Mucosa of descending colon (tissue), 3 donors: ENCODE measurements around the gene HOXD10. TPM values are rescaled to one million over a fixed set of nuclear protein-coding genes. Genes with fewer than 3 reads are reported as not detected.

Experiments
- ATAC-seq: fragments of 200-7000 bp; cut with Tn5 transposase; one replicate; pipeline ENCODE4 v1.9.1; 2020; ENCODE audit warnings: mild to moderate bottlenecking, moderate library complexity
- DNase-seq, 3 donors: peaks; one replicate each; pipeline ENCODE4 v3.0.0-alpha.2; 2020
- H3K36me3 ChIP-seq: fragments of 200-600 bp; one replicate; pipeline ENCODE4 v1.8.0; 2021; ENCODE audit warnings: low read depth, mild to moderate bottlenecking
- H3K4me1 ChIP-seq: fragments of 200-600 bp; one replicate; pipeline ENCODE4 v1.8.0; 2021; ENCODE audit warnings: low read depth, mild to moderate bottlenecking
- H3K4me3 ChIP-seq: fragments of 200-600 bp; one replicate; pipeline ENCODE4 v1.8.0; 2021; ENCODE audit warnings: mild to moderate bottlenecking
- H3K9me3 ChIP-seq: fragments of 200-600 bp; one replicate; pipeline ENCODE4 v1.8.0; 2021; ENCODE audit warnings: mild to moderate bottlenecking
- CTCF ChIP-seq: fragments of 200-600 bp; IDR thresholded peaks from one replicate; pipeline ENCODE4 v1.8.0; 2022; ENCODE audit warnings: antibody characterized with exemption, mild to moderate bottlenecking
- intact Hi-C, 2 donors: fragments of 100-400 bp; cut with DNase I in 1 of 2; cut with micrococcal nuclease in 1 of 2; formaldehyde crosslinking; loops; one replicate each; pipeline versions ENCODE4 v1.11.0 to v1.11.1; 2022; cut with DNase I, micrococcal nuclease
- total RNA-seq, 3 donors: library from RNA; stranded (reverse); fragmentation: NEBNext Ultra II Directional in 2 of 3; extraction: Animal tissue kit (Norgen Biotek cat#: 25700) in 2 of 3; gene quantifications; one replicate each; pipeline versions ENCODE4 v1.2.1 to v1.2.4, GENCODE V29; 2021 to 2023
- donor health status: DM: no; HTN: no; CAD: no; lungs with moderate emphysema.
- donor health status: DM: no; HTN: no; CAD: no.
- donor health status: DM: no; HTN: yes; CAD: no.

The HOXD10 gene
- total RNA-seq, 3 donors from 2014 or later: 1.8 to 4.1 (median 3.0) TPM

GRCh38 chr2:176135035-176135440 is 18.5 kb downstream of the HOXD10 start:
- DNase-seq (no peak), ATAC-seq (no peak)
- intact Hi-C loops: no loop called here
- Histone ChIP-seq H3K4me1 (no peaks in the 10 kb centered on the region), H3K9me3 (no peaks in the 10 kb centered on the region), H3K4me3 (no peak overlapping the region), H3K36me3 (no peaks in the 10 kb centered on the region)
- no peak for TF ChIP-seq CTCF

- Histone ChIP-seq H3K9me3 (no peaks in the 10 kb centered on the region), H3K4me1 (no peaks in the 10 kb centered on the region), H3K4me3 (peak overlapping the region; percentile 56), H3K36me3 (no peaks in the 10 kb centered on the region)
- peak in 2 of 3 donors; percentile 69 to 75 for DNase-seq
- TF ChIP-seq CTCF: no peak
- ATAC-seq: peak; percentile 65
- intact Hi-C loops: no loop called here
Observed at GRCh38 chr2:176136374-176137251, 20.0 kb downstream of the HOXD10 start.

DNA sequence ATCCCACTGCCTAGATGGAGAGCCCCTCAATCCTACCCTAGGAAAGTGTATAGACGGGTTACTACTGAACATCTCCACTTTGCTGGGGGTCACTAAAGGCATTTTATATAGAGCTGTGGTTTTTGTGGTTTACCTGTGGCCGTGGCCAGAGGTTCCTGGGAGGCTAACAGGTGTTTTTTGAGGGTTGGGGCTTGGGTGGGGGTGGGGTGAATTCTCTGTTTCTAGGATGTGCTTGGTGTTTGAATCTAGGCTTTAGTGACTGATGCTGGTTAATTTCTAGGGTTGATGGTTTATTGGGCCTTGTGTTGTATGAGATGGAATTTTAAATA is 20.6 kb downstream of the HOXD10 start:
- ATAC-seq (no peak), DNase-seq (no peak)
- Histone ChIP-seq H3K4me1 (no peaks in the 10 kb centered on the region), H3K36me3 (no peaks in the 10 kb centered on the region), H3K9me3 (no peaks in the 10 kb centered on the region), H3K4me3 (peak overlapping the region; percentile 56)
- TF ChIP-seq CTCF: no peak
- intact Hi-C loops: no loop called here

DNA sequence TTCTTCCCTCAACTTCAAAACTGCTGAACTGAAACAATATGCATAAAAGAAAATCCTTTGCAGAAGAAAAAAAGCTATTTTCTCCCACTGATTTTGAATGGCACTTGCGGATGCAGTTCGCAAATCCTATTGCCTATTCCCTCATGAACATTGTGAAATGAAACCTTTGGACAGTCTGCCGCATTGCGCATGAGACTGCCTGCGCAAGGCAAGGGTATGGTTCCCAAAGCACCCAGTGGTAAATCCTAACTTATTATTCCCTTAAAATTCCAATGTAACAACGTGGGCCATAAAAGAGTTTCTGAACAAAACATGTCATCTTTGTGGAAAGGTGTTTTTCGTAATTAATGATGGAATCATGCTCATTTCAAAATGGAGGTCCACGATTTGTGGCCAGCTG is 21.3 kb downstream of the HOXD10 start:
- Histone ChIP-seq H3K9me3 (no peaks in the 10 kb centered on the region), H3K4me3 (no peak overlapping the region), H3K4me1 (no peaks in the 10 kb centered on the region), H3K36me3 (no peaks in the 10 kb centered on the region)
- intact Hi-C loops: no loop called here
- no peak for TF ChIP-seq CTCF
- ATAC-seq: no peak
- DNase-seq: no peak

DNA sequence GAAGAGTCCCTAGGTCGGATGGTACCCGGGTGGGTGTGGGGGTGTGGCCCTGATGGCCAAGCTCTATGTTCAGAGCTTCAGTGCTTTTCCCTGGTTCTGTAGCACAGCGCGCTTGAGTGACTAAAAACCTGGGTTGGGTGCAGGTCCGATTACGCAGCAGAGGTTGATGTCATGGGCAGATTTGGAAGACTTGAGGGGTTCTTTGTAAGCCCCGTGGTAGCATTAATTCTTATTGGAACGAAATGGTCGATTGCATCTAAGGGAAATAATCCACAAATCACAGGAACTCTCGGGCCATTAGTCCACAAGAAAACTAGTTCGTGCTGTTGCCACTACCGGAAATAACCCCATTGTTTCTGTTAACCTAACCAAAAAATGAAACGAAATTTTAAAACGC is 21.9 kb downstream of the HOXD10 start:
- intact Hi-C loops: no loop called here
- no peak for DNase-seq
- no peak overlapping the region for H3K4me3 ChIP-seq

More for the DNA sequence above, 21.9 kb downstream of the HOXD10 start:
- H3K4me1 ChIP-seq: peaks cover 3% of the 10 kb centered on the region
- H3K9me3 ChIP-seq: no peaks in the 10 kb centered on the region
- ATAC-seq: no peak
- TF ChIP-seq CTCF: no peak
- no peaks in the 10 kb centered on the region for H3K36me3 ChIP-seq
